ENCODE data around the gene RNF214.
A peak's percentile ranks its signal among the peaks of the same experiment; 100 is the strongest.
"Not testable (repeated sequence)": the region's sequence is repeated elsewhere in the genome, so short reads cannot be mapped to it uniquely, and the experiment has no call there.

RNF214 gene

DNA sequence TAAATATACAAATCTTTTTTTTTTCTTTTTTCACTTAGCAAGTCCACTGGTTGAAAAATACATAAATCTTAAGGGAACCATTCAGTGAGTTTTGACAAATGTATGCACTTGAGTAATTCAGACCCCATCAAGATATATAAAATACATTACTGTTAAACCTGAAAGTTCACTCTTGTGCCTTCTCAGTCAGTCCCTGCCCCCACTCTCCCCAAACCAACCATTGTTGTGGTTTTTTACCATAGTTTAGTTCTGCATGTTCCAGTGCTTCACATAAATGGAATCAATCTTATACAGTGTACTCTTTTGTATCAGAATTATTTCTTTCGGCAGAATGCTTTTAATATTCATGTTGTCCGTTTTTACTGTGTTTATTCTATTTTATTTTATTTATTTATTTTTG lies 26.1 kb downstream of the RNF214 start:
- Mint-ChIP-seq H3K27me3 (no peaks in the 10 kb centered on the region), H3K36me3 (peaks cover 5% of the 10 kb centered on the region), H3K9me3 (no peaks in the 10 kb centered on the region), H3K27ac (no peak overlapping the region), H3K4me1 (no peaks in the 10 kb centered on the region), H3K4me3 (no peak overlapping the region)
- DNase-seq: no peak
- CTCF ChIA-PET: no interaction called here

DNA sequence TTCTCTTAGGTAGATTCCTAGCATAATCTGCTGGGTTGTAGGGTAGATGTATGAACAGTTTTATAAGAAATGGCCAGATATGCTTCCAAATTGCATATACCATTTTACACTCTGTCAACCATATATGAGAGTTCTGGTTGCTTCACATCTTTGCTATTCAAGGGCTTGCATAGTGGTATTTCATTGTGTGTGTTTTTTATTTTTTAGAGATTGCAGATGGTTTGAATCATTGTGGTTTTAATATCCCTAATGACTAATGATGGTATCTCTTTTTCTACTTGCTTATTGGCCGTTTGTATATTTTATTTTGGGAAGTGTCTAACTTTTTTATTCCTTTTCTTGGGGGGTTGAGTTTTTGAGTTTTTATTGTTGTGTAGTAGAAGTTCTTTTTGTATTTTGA lies 26.9 kb downstream of the RNF214 start:
- Mint-ChIP-seq H3K27ac (no peak overlapping the region), H3K4me1 (no peaks in the 10 kb centered on the region), H3K4me3 (no peak overlapping the region), H3K36me3 (peaks cover 3% of the 10 kb centered on the region), H3K9me3 (no peaks in the 10 kb centered on the region), H3K27me3 (no peaks in the 10 kb centered on the region)
- CTCF ChIA-PET: no interaction called here
- DNase-seq: no peak

DNA sequence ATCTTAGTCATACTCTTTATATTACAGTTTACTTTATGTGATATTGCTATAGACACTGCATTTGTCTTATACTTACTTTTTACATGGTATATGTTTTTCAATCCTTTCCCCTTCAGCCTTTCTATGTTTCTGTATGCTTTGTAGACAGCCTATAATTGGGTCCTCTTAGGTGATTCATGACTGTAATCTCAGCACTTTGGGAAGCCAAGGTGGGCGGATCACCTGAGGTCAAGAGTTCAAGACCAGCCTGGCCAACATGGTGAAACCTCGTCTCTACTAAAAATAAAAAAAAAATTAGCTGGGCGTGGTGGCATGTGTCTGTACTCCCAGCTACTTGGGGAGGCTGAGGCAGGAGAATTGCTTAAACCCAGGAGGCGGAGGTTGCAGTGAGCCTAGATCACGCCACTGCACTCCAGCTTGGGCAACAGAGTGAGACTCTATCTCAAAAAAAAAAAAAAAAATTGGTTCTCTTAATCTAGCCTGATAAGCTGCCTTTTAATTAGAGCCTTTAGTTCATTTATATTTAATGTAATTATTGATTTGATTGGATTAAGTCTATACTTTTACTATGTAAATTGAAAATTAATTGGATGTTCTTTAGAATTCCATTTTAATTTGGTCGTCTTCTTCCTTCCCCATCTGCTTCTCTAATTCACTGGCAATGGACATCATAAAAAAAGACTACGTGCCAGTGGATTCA lies 32.3 kb downstream of the RNF214 start:
- H3K27ac Mint-ChIP-seq, H3K9me3 Mint-ChIP-seq, DNase-seq, H3K4me3 Mint-ChIP-seq, H3K4me1 Mint-ChIP-seq, CTCF ChIA-PET, H3K36me3 Mint-ChIP-seq, H3K27me3 Mint-ChIP-seq: not testable (repeated sequence)

DNA sequence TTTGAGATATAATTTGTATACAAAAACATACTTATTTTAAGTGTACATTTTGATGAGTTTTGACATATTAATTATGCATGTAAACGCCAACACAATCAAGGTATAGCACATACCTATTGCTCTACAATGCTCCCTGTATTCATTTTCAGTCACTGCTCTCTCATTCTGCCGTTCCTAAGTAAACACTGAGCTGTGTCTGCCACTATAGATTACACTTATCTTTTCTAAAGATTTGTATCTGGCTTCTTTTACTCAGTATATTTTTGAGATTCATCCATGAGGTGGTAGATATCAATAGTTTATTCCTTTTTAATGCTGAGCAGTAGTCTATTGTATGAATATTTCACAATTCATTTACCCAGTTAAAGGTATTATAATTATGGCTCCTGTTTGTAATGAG lies 33.3 kb downstream of the RNF214 start:
- H3K36me3 Mint-ChIP-seq: peaks cover 6% of the 10 kb centered on the region
- H3K4me3 Mint-ChIP-seq: no peak overlapping the region
- H3K9me3 Mint-ChIP-seq: no peaks in the 10 kb centered on the region
- CTCF ChIA-PET: no interaction called here
- no peaks in the 10 kb centered on the region for H3K27me3 Mint-ChIP-seq
- no peaks in the 10 kb centered on the region for H3K4me1 Mint-ChIP-seq
- DNase-seq: no peak
- H3K27ac Mint-ChIP-seq: no peak overlapping the region

DNA sequence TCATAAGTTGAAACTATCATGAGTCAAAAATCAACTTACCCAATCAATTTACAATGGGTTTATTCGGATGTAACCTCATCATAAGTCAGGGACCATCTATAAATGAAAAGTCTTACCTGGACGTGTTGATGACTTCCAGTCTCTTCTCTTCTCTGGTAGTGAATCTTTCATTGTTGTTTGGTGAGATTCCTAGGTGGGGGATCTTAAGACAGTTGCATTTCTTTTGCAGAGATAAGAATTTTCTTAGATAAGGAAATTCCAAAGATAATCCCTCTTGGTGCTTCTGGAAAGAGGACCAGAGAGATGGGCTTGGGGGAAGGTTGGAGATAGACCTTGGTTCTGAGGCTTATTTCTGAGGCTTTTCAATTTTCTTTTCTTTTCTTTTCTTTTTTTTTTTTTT lies 37.4 kb downstream of the RNF214 start:
- H3K27ac Mint-ChIP-seq: no peak overlapping the region
- CTCF ChIA-PET: no interaction called here

DNA sequence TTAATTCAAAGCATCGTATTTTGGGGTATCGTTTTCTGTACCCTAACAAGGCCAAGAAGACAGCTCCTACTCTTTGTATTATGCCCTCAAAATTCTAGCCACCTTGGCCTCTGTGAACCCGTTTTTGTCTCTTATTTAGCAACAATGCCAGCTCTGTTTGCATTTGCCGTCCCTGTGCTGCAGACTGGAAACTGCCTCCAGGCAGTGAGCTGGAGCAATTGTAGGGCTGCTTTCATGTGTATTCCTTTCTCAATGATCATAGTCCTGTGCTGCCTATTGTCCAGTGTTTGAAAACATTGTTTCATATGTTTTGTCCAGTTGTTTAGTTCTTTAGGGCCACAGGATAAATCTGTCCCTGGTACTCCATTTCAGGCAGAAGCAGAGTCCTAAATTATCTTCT lies 38.7 kb downstream of the RNF214 start:
- Mint-ChIP-seq H3K36me3 (peaks cover 23% of the 10 kb centered on the region), H3K27me3 (no peaks in the 10 kb centered on the region), H3K27ac (no peak overlapping the region)

More for the DNA sequence above, 37.4 kb downstream of the RNF214 start:
- Mint-ChIP-seq H3K36me3 (peaks cover 15% of the 10 kb centered on the region), H3K4me1 (peaks cover 3% of the 10 kb centered on the region), H3K27me3 (no peaks in the 10 kb centered on the region), H3K9me3 (peaks cover 4% of the 10 kb centered on the region), H3K4me3 (no peak overlapping the region)
- DNase-seq: no peak

DNA sequence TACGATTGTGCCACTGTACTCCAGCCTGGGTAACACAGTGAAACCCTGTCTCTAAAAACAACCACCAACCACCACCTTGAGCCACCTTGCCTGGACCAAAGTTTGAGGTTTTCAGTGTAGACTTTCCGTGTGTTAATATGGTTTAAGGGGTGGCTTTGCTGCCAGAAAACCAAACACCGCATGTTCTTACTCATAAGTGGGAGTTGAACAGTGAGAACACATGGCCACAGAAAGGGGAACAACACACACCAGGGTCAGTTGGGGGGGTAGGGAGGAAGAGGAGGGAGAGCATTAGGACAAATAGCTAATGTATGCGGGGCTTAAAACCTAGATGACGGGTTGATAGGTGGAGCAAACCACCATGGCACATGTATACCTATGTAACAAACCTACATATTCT lies 39.7 kb downstream of the RNF214 start:
- H3K27me3 Mint-ChIP-seq, CTCF ChIA-PET, H3K4me3 Mint-ChIP-seq, H3K27ac Mint-ChIP-seq, DNase-seq, H3K9me3 Mint-ChIP-seq: not testable (repeated sequence)
- peaks cover 21% of the 10 kb centered on the region for H3K36me3 Mint-ChIP-seq
- peaks cover 11% of the 10 kb centered on the region for H3K4me1 Mint-ChIP-seq

More for the DNA sequence above, 38.7 kb downstream of the RNF214 start:
- H3K4me3 Mint-ChIP-seq: no peak overlapping the region
- DNase-seq: no peak
- H3K9me3 Mint-ChIP-seq: peaks cover 4% of the 10 kb centered on the region
- peaks cover 11% of the 10 kb centered on the region for H3K4me1 Mint-ChIP-seq
- CTCF ChIA-PET: no interaction called here

DNA sequence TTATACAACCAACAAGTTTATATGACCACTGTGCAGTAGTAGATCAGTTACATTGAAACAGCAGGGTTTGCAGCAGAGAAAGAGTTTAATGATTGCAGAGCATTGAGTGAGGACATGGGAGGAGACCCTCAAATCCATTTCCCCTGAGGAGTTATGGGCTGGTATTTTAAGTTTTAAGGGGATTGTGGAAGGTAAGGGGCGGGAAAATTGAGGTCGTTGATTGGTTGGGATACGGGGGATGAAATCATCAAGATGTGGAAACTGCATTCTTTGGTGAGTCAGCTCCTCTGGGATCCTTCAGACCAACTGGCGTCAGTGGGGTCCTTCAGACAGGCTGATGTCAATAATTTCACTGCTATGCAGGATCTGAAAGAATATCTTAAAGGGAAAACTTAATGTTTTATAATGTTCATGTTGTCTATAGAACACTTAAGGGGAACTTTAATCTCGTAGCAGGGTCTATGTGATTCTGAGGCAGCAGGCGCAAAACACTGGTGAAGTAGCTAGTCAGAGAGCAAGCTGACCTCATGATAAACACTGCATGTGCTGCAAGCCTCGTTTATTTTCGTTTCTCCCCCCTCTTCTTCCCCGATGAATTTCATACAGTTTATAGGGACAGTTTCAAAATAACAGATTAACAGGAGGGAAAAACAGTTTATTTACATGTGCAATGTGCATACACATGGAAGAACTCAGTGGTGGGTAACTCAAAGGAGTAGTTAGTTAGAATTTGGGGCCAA lies 41.2 kb downstream of the RNF214 start:
- H3K27me3 Mint-ChIP-seq: no peaks in the 10 kb centered on the region
- peaks cover 13% of the 10 kb centered on the region for H3K4me1 Mint-ChIP-seq
- no peak overlapping the region for H3K4me3 Mint-ChIP-seq
- peaks cover 4% of the 10 kb centered on the region for H3K9me3 Mint-ChIP-seq
- CTCF ChIA-PET: no interaction called here
- H3K27ac Mint-ChIP-seq: no peak overlapping the region
- no peak for DNase-seq
- H3K36me3 Mint-ChIP-seq: peaks cover 20% of the 10 kb centered on the region

DNA sequence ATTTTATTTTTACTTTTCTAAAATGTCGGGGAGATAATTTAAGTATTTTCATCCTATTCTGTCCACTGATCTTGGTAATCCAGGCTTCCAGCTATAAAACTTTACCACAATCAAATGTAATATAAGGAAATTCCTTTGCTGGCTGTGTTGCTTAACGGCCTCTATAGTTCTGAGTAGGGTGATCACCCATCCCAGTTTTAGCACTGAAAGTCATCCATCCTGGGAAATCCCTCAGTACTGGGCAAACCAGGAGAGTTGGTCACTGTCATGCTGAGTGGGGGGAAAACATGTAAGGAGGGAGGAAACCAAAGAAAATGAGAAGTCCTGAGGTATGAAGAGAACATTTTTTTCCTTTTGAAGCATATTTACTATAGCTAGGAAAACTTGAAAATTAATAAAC lies 45.9 kb downstream of the RNF214 start:
- Mint-ChIP-seq H3K27ac (no peak overlapping the region), H3K4me3 (no peak overlapping the region), H3K9me3 (peaks cover 3% of the 10 kb centered on the region), H3K4me1 (peaks cover 33% of the 10 kb centered on the region), H3K36me3 (peaks cover 44% of the 10 kb centered on the region), H3K27me3 (no peaks in the 10 kb centered on the region)
- CTCF ChIA-PET: no interaction called here
- DNase-seq: no peak

DNA sequence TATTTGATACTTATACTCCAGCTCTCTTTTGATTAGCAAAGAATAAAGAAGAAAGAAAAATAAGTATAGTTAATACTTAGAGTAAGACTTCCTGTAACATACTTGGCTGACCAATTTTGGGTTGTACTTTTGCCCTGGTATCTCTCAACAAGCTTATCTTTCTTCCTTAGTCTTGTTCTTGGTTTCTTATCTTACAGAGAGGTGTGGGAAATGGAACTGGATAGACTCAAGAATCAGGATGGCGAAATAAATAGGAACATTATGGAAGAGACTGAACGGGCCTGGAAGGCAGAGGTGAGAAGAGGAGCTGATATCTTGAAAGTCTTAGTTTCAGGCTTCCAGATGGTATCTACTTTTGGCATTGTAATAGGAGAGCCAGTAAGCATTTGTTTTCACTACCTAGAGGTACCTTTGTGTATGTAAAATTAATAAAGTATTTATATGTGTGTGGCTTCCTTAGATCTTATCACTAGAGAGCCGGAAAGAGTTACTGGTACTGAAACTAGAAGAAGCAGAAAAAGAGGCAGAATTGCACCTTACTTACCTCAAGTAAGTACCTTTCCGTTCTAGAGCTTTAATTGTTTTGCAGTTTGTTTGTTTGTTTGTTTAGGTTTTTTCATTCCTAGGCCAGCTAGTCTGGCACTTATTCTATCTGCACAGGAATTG lies 47.4 kb downstream of the RNF214 start:
- H3K27ac Mint-ChIP-seq: peak overlapping the region; percentile 95
- DNase-seq: no peak
- H3K4me3 Mint-ChIP-seq: peak overlapping the region; percentile 53

DNA sequence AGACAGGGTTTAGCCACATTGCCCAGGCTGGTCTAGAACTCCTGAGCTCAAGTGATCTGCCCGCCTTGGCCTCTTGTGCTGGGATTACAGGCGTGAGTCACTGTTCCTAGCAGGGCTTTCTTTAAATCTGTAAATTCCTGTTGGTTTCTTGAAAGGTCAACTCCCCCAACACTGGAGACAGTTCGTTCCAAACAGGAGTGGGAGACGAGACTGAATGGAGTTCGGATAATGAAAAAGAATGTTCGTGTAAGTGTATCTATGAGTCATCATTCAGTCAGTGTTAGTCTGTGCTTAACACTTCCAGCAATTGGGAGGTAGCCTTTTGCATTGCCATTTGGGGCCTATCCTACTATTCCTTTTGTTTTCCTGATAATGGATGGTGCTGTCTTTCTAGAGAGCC lies 48.7 kb downstream of the RNF214 start:
- Mint-ChIP-seq H3K4me3 (no peak overlapping the region), H3K27ac (no peak overlapping the region)
- no peak for DNase-seq

More for the DNA sequence above, 47.4 kb downstream of the RNF214 start:
- H3K27me3 Mint-ChIP-seq: no peaks in the 10 kb centered on the region
- peaks cover 37% of the 10 kb centered on the region for H3K36me3 Mint-ChIP-seq
- no peaks in the 10 kb centered on the region for H3K9me3 Mint-ChIP-seq
- peaks cover 30% of the 10 kb centered on the region for H3K4me1 Mint-ChIP-seq
- CTCF ChIA-PET: no interaction called here

DNA sequence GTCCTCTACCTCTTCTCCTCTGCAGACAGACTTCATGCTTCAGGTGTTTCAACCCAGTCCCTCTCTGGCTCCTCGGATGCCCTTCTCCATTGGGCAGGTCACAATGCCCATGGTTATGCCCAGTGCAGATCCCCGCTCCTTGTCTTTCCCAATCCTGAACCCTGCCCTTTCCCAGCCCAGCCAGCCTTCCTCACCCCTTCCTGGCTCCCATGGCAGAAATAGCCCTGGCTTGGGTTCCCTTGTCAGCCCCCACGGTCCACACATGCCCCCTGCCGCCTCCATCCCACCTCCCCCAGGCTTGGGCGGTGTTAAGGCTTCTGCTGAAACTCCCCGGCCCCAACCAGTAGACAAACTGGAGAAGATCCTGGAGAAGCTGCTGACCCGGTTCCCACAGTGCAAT lies 49.4 kb downstream of the RNF214 start:
- peaks cover 39% of the 10 kb centered on the region for H3K36me3 Mint-ChIP-seq
- H3K27me3 Mint-ChIP-seq: no peaks in the 10 kb centered on the region
- no peak overlapping the region for H3K4me3 Mint-ChIP-seq
- peak overlapping the region; percentile 43 for H3K27ac Mint-ChIP-seq
- CTCF ChIA-PET: no interaction called here
- no peak for DNase-seq
- no peaks in the 10 kb centered on the region for H3K9me3 Mint-ChIP-seq
- H3K4me1 Mint-ChIP-seq: peaks cover 22% of the 10 kb centered on the region

More for the DNA sequence above, 48.7 kb downstream of the RNF214 start:
- Mint-ChIP-seq H3K9me3 (no peaks in the 10 kb centered on the region), H3K27me3 (no peaks in the 10 kb centered on the region), H3K4me1 (peaks cover 22% of the 10 kb centered on the region), H3K36me3 (peaks cover 35% of the 10 kb centered on the region)
- CTCF ChIA-PET: no interaction called here

DNA sequence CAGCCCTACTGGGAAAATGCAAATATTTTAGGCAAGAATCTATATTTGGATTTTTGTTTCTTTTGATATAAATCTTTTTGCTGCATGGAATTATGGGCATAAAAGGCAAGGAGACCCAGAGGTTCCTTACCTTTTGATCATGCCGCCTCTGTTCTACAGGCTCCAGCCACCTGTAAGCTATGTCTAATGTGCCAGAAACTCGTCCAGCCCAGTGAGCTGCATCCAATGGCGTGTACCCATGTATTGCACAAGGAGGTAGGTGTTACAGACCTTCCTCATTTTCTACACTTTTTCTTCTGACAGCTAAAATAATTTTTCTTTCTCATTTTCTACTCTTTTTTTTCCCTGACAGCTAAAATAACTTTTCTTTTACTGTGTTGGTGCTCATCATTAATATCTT lies 50.5 kb downstream of the RNF214 start:
- peaks cover 22% of the 10 kb centered on the region for H3K4me1 Mint-ChIP-seq
- H3K36me3 Mint-ChIP-seq: peaks cover 39% of the 10 kb centered on the region
- no peak for DNase-seq
- H3K27ac Mint-ChIP-seq: no peak overlapping the region
- CTCF ChIA-PET: no interaction called here
- no peak overlapping the region for H3K4me3 Mint-ChIP-seq
- no peaks in the 10 kb centered on the region for H3K27me3 Mint-ChIP-seq
- H3K9me3 Mint-ChIP-seq: no peaks in the 10 kb centered on the region

DNA sequence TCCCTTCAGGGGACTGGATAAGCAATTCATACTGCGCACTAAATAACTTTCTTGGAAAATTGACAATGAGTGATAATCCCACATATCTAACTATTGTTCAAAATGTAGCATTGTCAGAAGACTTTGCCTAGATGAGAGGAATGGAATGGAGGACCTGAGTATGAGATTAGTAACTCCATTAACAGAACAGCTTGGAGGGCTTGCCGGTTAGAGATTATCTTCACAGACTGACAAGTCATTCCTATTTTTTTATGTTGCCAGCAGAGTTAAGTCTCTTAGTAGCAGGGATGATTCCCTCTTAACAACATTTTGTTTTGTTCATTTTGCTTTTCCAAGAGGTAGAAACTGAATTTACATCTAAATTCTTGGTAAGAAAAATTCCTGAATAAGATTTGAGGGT lies 51.6 kb downstream of the RNF214 start:
- H3K27me3 Mint-ChIP-seq: no peaks in the 10 kb centered on the region
- DNase-seq: no peak
- peaks cover 39% of the 10 kb centered on the region for H3K36me3 Mint-ChIP-seq
- H3K4me3 Mint-ChIP-seq: no peak overlapping the region
- CTCF ChIA-PET: no interaction called here
- H3K27ac Mint-ChIP-seq: no peak overlapping the region
- peaks cover 18% of the 10 kb centered on the region for H3K4me1 Mint-ChIP-seq
- no peaks in the 10 kb centered on the region for H3K9me3 Mint-ChIP-seq

DNA sequence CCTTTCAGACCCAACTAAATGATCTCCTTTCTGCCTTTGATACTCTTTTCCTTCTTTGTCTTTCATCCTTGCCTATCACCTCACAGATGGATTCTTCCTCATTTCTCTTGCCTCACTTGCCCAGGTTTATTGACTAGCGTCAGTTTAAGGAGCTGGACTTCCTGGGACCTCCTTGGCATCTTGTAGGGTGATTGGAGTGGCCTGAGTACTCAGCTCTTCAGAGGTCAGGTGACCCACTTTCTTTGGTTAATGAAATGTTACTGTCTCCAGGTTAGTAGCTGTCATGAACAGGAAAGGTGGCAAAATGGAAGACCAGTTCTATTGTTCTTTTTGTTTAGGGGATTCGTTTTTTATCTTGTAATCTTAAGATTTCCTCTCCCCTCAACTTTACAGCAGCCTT lies 54.1 kb downstream of the RNF214 start:
- CTCF ChIA-PET: no interaction called here
- Mint-ChIP-seq H3K9me3 (no peaks in the 10 kb centered on the region), H3K27me3 (no peaks in the 10 kb centered on the region), H3K4me1 (no peaks in the 10 kb centered on the region), H3K36me3 (peaks cover 29% of the 10 kb centered on the region), H3K4me3 (no peak overlapping the region), H3K27ac (no peak overlapping the region)
- no peak for DNase-seq

All from activated naive CD4-positive, alpha-beta T cell treated with anti-CD3 and anti-CD28 coated beads, Interleukin-2, amount 10 ng/mL, durations not matched to agents 7 days and 5 days (primary cell).